ENCODE measurements around the gene EIF4G1. TPM values are rescaled to one million over a fixed set of nuclear protein-coding genes. Genes with fewer than 3 reads are reported as not detected.
A peak's percentile ranks its signal among the peaks of the same experiment; 100 is the strongest.

The EIF4G1 gene
- total RNA-seq, 1 donor: 234 TPM

- DNase-seq (ENCODE audit: low read depth): no peak
- peak overlapping the region; percentile 49 for H3K4me3 ChIP-seq (ENCODE audit: low read depth, low read length)
- TF ChIP-seq CTCF (IDR thresholded peaks at IDR 0.05; ENCODE audit: insufficient read depth, low read length): no peak
Measured at GRCh38 chr3:184380185-184380626, 65.8 kb downstream of the EIF4G1 start.

DNA sequence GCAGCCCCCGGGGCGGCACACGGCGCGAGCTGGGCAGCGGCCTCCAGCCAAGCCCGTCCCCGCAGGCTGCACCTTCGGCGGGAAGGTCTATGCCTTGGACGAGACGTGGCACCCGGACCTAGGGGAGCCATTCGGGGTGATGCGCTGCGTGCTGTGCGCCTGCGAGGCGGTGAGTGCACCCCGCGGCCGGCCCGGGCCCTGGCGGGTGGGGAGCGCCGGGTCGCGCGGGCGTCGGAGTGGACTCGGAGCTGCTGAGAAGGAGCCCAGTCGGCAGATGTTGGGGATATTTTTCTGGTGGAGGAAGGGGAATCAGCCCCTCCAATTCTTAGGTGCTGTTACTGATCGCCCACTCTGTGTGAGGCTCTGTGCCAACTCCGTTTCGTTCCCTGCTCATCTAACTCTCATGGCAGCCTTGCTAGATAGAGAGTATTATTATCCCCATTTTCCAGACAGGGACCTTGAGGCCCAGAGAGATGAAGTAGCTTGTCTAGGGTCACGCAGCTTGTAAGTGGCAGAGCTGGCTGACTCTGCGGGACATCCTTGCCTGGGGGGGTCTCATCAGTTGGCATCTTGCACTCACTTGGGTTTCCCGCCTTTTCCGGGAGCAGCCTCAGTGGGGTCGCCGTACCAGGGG lies 66.3 kb downstream of the EIF4G1 start:
- no peak for TF ChIP-seq CTCF (IDR thresholded peaks at IDR 0.05; ENCODE audit: insufficient read depth, low read length)
- DNase-seq (ENCODE audit: low read depth): no peak
- H3K4me3 ChIP-seq (ENCODE audit: low read depth, low read length): peak overlapping the region; percentile 49

GRCh38 chr3:184381261-184382224 lies 67.1 kb downstream of the EIF4G1 start:
- no peak for DNase-seq (ENCODE audit: low read depth)
- no peak for TF ChIP-seq CTCF (IDR thresholded peaks at IDR 0.05; ENCODE audit: insufficient read depth, low read length)
- H3K4me3 ChIP-seq (ENCODE audit: low read depth, low read length): no peak overlapping the region

DNA sequence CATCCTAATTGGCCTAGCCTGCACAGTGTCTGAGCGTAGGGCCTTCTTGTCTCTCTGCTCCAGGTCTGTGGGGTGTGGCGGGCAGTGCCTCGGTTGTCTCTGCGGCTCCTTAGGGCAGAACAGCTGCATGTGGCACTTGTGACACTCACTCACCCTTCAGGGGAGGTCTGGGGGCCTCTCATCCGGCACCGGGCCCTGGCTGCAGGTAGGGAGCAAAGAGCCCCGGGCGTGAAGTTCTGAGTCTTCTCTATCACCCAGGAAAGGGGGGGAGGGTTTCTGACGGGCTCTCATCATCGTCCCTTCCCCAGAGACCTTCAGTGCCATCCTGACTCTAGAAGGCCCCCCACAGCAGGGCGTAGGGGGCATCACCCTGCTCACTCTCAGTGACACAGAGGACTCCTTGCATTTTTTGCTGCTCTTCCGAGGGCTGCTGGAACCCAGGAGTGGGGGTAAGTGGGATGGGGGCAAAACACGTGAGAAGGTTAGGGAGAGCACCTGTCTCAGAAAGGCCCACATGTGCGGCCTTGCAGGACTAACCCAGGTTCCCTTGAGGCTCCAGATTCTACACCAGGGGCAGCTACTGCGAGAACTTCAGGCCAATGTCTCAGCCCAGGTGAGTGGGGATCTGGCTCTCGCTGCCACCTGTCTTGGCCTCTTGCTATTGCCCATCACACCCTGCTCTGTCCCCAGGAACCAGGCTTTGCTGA lies 68.1 kb downstream of the EIF4G1 start:
- no peak for DNase-seq (ENCODE audit: low read depth)
- no peak for TF ChIP-seq CTCF (IDR thresholded peaks at IDR 0.05; ENCODE audit: insufficient read depth, low read length)

GRCh38 chr3:184383033-184383740 lies 68.8 kb downstream of the EIF4G1 start:
- no peak for TF ChIP-seq CTCF (IDR thresholded peaks at IDR 0.05; ENCODE audit: insufficient read depth, low read length)
- H3K4me3 ChIP-seq (ENCODE audit: low read depth, low read length): no peak overlapping the region
- DNase-seq (ENCODE audit: low read depth): no peak

More for the DNA sequence above, 68.1 kb downstream of the EIF4G1 start:
- no peak overlapping the region for H3K4me3 ChIP-seq (ENCODE audit: low read depth, low read length)

DNA sequence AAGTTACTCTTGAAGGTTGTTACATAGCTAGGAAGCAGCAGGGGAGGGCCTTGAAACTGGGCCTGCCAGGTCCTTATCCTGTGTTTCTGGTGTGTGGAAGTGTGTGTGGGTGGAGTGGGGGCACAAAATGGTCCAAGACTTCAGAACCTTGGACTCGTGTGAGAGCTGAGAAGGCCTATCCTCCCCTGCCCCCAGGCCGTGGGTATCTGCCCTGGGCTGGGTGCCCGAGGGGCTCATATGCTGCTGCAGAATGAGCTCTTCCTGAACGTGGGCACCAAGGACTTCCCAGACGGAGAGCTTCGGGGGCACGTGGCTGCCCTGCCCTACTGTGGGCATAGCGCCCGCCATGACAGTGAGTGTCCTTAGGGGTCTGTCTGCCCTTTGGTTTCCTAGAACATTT lies 69.9 kb downstream of the EIF4G1 start:
- no peak for TF ChIP-seq CTCF (IDR thresholded peaks at IDR 0.05; ENCODE audit: insufficient read depth, low read length)
- no peak overlapping the region for H3K4me3 ChIP-seq (ENCODE audit: low read depth, low read length)
- DNase-seq (ENCODE audit: low read depth): no peak

All from fibroblast of the aortic adventitia (primary cell).